Endothelial cell of umbilical vein (primary cell): ENCODE results near the gene MED12. TPM values are rescaled to one million over a fixed set of nuclear protein-coding genes. Genes with fewer than 3 reads are reported as not detected.

Source experiments
- BruUV-seq: library from RNA; stranded (reverse); fragments of 400-500 nt; replicated peaks from 2 replicates; lab custom pipeline; 2021; lab: Mats Ljungman, UMichigan
- CTCF ChIA-PET: fragments of 300-600, 350-600 bp; sonication (Branson Sonifier 250); formaldehyde crosslinking; loops from one replicate; lab custom pipeline; 2021; ENCODE audit warnings: antibody characterized with exemption, inconsistent platforms; lab: Charles Lee
- POLR2A ChIA-PET: fragments of 300-600, 350-600 bp; sonication (Branson Sonifier 250); formaldehyde crosslinking; loops from one replicate; lab custom pipeline; 2021; ENCODE audit warnings: antibody characterized with exemption, inconsistent platforms; lab: Charles Lee
- DNase-seq: peaks from one replicate; pipeline ENCODE4 v3.0.0-alpha.2; 2011; ENCODE audit warnings: low read depth, low spot score
- FAIRE-seq: peaks from 2 replicates; lab custom pipeline; 2011; peaks lifted over from hg19 to GRCh38; lab: Jason Lieb, UNC
- H2AFZ ChIP-seq: 2 replicates; pipeline ENCODE4 v1.6.0; 2012; ENCODE audit warnings: low read depth, low read length, control low read depth, inconsistent platforms
- H3K27ac ChIP-seq: 2 replicates; pipeline ENCODE4 v1.5.1; 2011; ENCODE audit warnings: low read depth, mild to moderate bottlenecking, control low read depth, low read length, moderate library complexity; ENCODE audit not compliant: insufficient read depth
- H3K27me3 ChIP-seq, 2 experiments: 2 replicates each; pipeline versions ENCODE4 v1.6.0 to v1.6.1; 2011; ENCODE audit warnings: low read length in 2 of 2, mixed read lengths in 1 of 2; ENCODE audit not compliant: control insufficient read depth in 2 of 2, insufficient read depth in 2 of 2
- H3K36me3 ChIP-seq, 2 experiments: 2 replicates in 1 of 2; 3 replicates in 1 of 2; pipeline ENCODE4 v1.5.1; 2011; ENCODE audit warnings: low read length in 2 of 2, mild to moderate bottlenecking in 1 of 2, moderate library complexity in 1 of 2; ENCODE audit not compliant: control insufficient read depth in 2 of 2, insufficient read depth in 2 of 2; ENCODE audit errors: extremely low read depth in 1 of 2
- H3K4me1 ChIP-seq: 3 replicates; pipeline ENCODE4 v1.5.1; 2011; ENCODE audit warnings: mild to moderate bottlenecking, low read length; ENCODE audit not compliant: control insufficient read depth, insufficient read depth; ENCODE audit errors: extremely low read depth
- H3K4me2 ChIP-seq: 2 replicates; pipeline ENCODE4 v1.6.1; 2011; ENCODE audit warnings: low read length, control low read depth, mixed read lengths; ENCODE audit not compliant: insufficient read depth
- H3K4me3 ChIP-seq, 3 experiments: fragments of 200-600 bp in 1 of 3; sonication (generic), shearing (Covaris generic) in 1 of 3; replicated peaks in 1 of 3; 2 replicates each; pipeline ENCODE4 v1.5.1; 2011 to 2016; ENCODE audit warnings: control low read depth in 3 of 3, low read length in 3 of 3, mild to moderate bottlenecking in 2 of 3, inconsistent platforms in 1 of 3, low read depth in 1 of 3, moderate library complexity in 1 of 3; ENCODE audit not compliant: insufficient read depth in 1 of 3
- H3K79me2 ChIP-seq: 2 replicates; pipeline ENCODE4 v1.6.0; 2012; ENCODE audit warnings: low read length, inconsistent platforms; ENCODE audit not compliant: control insufficient read depth, insufficient read depth
- H3K9ac ChIP-seq: replicated peaks from 2 replicates; pipeline ENCODE3; 2011; ENCODE audit warnings: low read length, control low read depth; ENCODE audit not compliant: insufficient read depth; ENCODE audit errors: extremely low read depth
- H3K9me1 ChIP-seq: replicated peaks from 3 replicates; pipeline ENCODE4 v1.6.0; 2011; ENCODE audit warnings: mild to moderate bottlenecking, low read length; ENCODE audit not compliant: control insufficient read depth, insufficient read depth; ENCODE audit errors: extremely low read depth
- H3K9me3 ChIP-seq: replicated peaks from 2 replicates; pipeline ENCODE4 v1.5.1; 2012; ENCODE audit warnings: low read length, inconsistent platforms; ENCODE audit not compliant: control insufficient read depth, insufficient read depth
- H4K20me1 ChIP-seq: replicated peaks from 2 replicates; pipeline ENCODE3; 2011; ENCODE audit warnings: mild to moderate bottlenecking, low read length; ENCODE audit not compliant: control insufficient read depth, insufficient read depth; ENCODE audit errors: extremely low read depth
- CTCF ChIP-seq, 2 donors: IDR thresholded peaks; 1 replicate in 1 of 2; 2 replicates in 1 of 2; pipeline ENCODE4 v1.5.1; 2011; ENCODE audit warnings: low read length in 2 of 2, mild to moderate bottlenecking in 2 of 2, moderate library complexity in 2 of 2, control low read depth in 1 of 2, inconsistent platforms in 1 of 2, low read depth in 1 of 2; ENCODE audit not compliant: insufficient read depth in 1 of 2; ENCODE audit errors: extremely low read depth in 1 of 2
- EZH2 ChIP-seq: IDR thresholded peaks from 2 replicates; pipeline ENCODE4 v1.6.1; 2012; ENCODE audit warnings: borderline replicate concordance, low read depth, mild to moderate bottlenecking, moderate library complexity, low read length, inconsistent platforms; ENCODE audit not compliant: severe bottlenecking
- FOS ChIP-seq: IDR thresholded peaks from 2 replicates; pipeline ENCODE4 v1.6.1; 2011; ENCODE audit warnings: mild to moderate bottlenecking, low read length, moderate library complexity, borderline replicate concordance; ENCODE audit not compliant: insufficient read depth
- GATA2 ChIP-seq: IDR thresholded peaks from 2 replicates; pipeline ENCODE4 v1.7.0; 2011; ENCODE audit warnings: low read depth, mild to moderate bottlenecking, moderate library complexity, mixed read lengths, low read length; ENCODE audit not compliant: insufficient read length, insufficient read depth
- JUN ChIP-seq: IDR thresholded peaks from 2 replicates; pipeline ENCODE4 v1.6.1; 2011; ENCODE audit warnings: borderline replicate concordance, low read depth; ENCODE audit not compliant: insufficient read length, insufficient read depth
- MYC ChIP-seq: IDR thresholded peaks from one replicate; pipeline ENCODE4 v1.6.1; 2011; ENCODE audit warnings: mild to moderate bottlenecking, low read depth, low read length
- POLR2A ChIP-seq: IDR thresholded peaks from 2 replicates; pipeline ENCODE4 v1.6.1; 2012; ENCODE audit warnings: low read depth, mild to moderate bottlenecking, control low read depth, low read length
- POLR2AphosphoS5 ChIP-seq: IDR thresholded peaks from 2 replicates; pipeline ENCODE4 v1.6.1; 2012; ENCODE audit warnings: low read depth, mild to moderate bottlenecking, control low read depth, low read length, moderate library complexity; ENCODE audit not compliant: insufficient read depth
- dilution Hi-C: fragments of 300-500 bp; cut with MboI; formaldehyde crosslinking; loops from one replicate; pipeline ENCODE4 v1.15.0; 2019; ENCODE audit warnings: low sequenced_read_pairs; ENCODE audit not compliant: extremely low pct_ligation_motif_present
- intact Hi-C: fragments of 100-400 bp; cut with micrococcal nuclease; formaldehyde crosslinking; loops from one replicate; pipeline ENCODE4 v1.10.0; 2022
- polyA plus RNA-seq, 4 experiments: library from polyadenylated mRNA; depleted of rRNA in 3 of 4; stranded (reverse) in 3 of 4; unstranded in 1 of 4; fragments of >200 nt; gene quantifications; 2 replicates each; pipeline versions ENCODE4 v1.2.1 to v1.2.3, GENCODE V29; 2011 to 2012; ENCODE audit warnings: missing spikeins in 1 of 4
- total RNA-seq: library from RNA; stranded (reverse); gene quantifications from 2 replicates; pipeline ENCODE4 v1.2.3, GENCODE V29; 2021

The MED12 gene
- total and polyA plus RNA-seq, 2 donors (not counting 3 experiments of a cell fraction or from before 2014, with no cell fraction given) = 28.1 to 65.3 TPM

DNA sequence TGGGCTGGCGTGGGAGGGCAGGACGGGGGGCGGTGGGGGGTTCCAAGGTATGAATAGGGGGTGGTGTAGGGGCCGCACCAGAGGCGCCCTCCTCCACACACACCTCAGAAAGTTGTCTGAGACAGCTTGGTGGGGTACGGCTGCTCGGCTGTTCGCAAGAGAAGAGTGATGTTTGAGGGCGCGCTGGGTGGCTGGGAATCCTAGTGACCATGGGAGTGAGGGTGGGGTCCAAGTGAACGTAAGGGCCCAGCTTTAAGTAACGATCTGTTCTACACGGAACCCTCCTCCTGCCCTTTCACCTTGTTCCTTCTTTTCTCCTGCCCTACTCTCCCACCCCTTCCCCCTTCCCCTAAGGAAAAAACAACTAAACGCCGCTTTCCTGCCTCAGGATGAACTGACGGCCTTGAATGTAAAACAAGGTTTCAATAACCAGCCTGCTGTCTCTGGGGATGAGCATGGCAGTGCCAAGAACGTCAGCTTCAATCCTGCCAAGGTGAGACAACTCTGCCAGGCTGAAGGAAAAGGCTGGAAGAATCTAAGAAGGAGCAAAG is 664 bp downstream of the MED12 start:
- H3K4me2 ChIP-seq = peak overlapping the region; percentile 82
- H2AFZ ChIP-seq = peak overlapping the region; percentile 51
- H3K4me3 ChIP-seq = peak overlapping the region; percentile 46 to 54 (median 53)
- H3K79me2 ChIP-seq = peaks cover 4% of the 10 kb centered on the region
- no peak overlapping the region for H3K27ac ChIP-seq
- no peaks in the 10 kb centered on the region for H4K20me1 ChIP-seq
- intact Hi-C loops = loop anchor here (1.0 to 10.0 kb wide), 5 partner anchors 9 to 124 kb away; partner anchors contain the start of gene SNX12
- H3K36me3 ChIP-seq = peaks cover 0 to 26% of the 10 kb centered on the region in 2 experiments
- DNase-seq (peak; percentile 63), FAIRE-seq (peak; percentile 80)
- no peaks in the 10 kb centered on the region for H3K27me3 ChIP-seq
- H3K9ac ChIP-seq = peak overlapping the region; percentile 82
- dilution Hi-C loops = no loop called here
- no TSS peak for BruUV-seq
- H3K9me1 ChIP-seq = no peaks in the 10 kb centered on the region
- ChIA-PET CTCF (interaction anchor here (0.7 to 2.3 kb wide), 6 partner anchors 10 to 37 kb away, joined by 3 to 10 read pairs (median 6); no protein-coding TSS in a partner anchor), POLR2A (interaction anchor here (1.2 kb wide), 1 partner anchor 26 kb away, joined by 3 read pairs; the partner anchor contains the start of gene NLGN3)
- TF ChIP-seq JUN (no peak), MYC (no peak), GATA2 (no peak), FOS (no peak), EZH2 (no peak), POLR2A (no peak), POLR2AphosphoS5 (no peak), CTCF (IDR thresholded peaks at IDR 0.05; ENCODE audit: extremely low read depth in 1 of 2, insufficient read depth in 1 of 2, low read depth in 1 of 2, low read length in 2 of 2) (no peak)
- H3K9me3 ChIP-seq = no peaks in the 10 kb centered on the region
- peaks cover 5% of the 10 kb centered on the region for H3K4me1 ChIP-seq
